COLO829 (cell line): ENCODE data around the gene HSFX3.
"Not testable (repeated sequence)": the region's sequence is repeated elsewhere in the genome, so short reads cannot be mapped to it uniquely, and the experiment has no call there.

Experiments
- DNase-seq: peaks from one replicate; pipeline ENCODE4 v3.0.0; 2012; ENCODE audit warnings: low spot score

The HSFX3 gene

GRCh38 chrX:149549701-149550100 lies at the start of gene HSFX3:
TSS of gene HSFX3 (minus strand) at chrX:149549924. CDS start at chrX:149549852, 72 bp downstream.
- DNase-seq, result not testable (repeated sequence)

- not testable (repeated sequence) for DNase-seq
These were observed 48.9 kb upstream of the HSFX3 start for GRCh38 chrX:149598603-149599002.

GRCh38 chrX:149595943-149596342 lies 46.2 kb upstream of the HSFX3 start:
- DNase-seq, result not testable (repeated sequence)

- not testable (repeated sequence) for DNase-seq
These were observed 45.5 kb upstream of the HSFX3 start, which contains the start of gene HSFX2 for GRCh38 chrX:149595214-149595613. TSS of gene HSFX2 (minus strand) at chrX:149595314. CDS start at chrX:149594700, 614 bp downstream.

GRCh38 chrX:149590993-149591392 lies 41.3 kb upstream of the HSFX3 start:
- not testable (repeated sequence) for DNase-seq

GRCh38 chrX:149587359-149587758 lies 37.6 kb upstream of the HSFX3 start, which contains the start of gene MAGEA9B:
TSS of gene MAGEA9B (minus strand) at chrX:149587459. CDS start at chrX:149583179, 4,280 bp downstream.
- not testable (repeated sequence) for DNase-seq

- not testable (repeated sequence) for DNase-seq
These were observed 35.9 kb upstream of the HSFX3 start for GRCh38 chrX:149585631-149586030.

- not testable (repeated sequence) for DNase-seq
These were observed 23.7 kb upstream of the HSFX3 start for GRCh38 chrX:149573456-149573855.

- DNase-seq, result no peak
These were observed 23.0 kb upstream of the HSFX3 start for GRCh38 chrX:149572743-149573142.

GRCh38 chrX:149571770-149572169 lies 22.0 kb upstream of the HSFX3 start:
- DNase-seq, result no peak

- peak; percentile 56 for DNase-seq
These were observed 20.9 kb upstream of the HSFX3 start for GRCh38 chrX:149570668-149571067.

- no peak for DNase-seq
These were observed 20.0 kb upstream of the HSFX3 start for GRCh38 chrX:149569770-149570169.

GRCh38 chrX:149568701-149569296 lies 19.1 kb upstream of the HSFX3 start:
- no peak for DNase-seq

GRCh38 chrX:149567621-149568417 lies 18.1 kb upstream of the HSFX3 start:
- no peak for DNase-seq

- no peak for DNase-seq
These were observed 13.6 kb upstream of the HSFX3 start for GRCh38 chrX:149563359-149563758.

GRCh38 chrX:149555251-149555650 lies 5.5 kb upstream of the HSFX3 start:
- DNase-seq, result not testable (repeated sequence)

GRCh38 chrX:149551939-149552248 lies 2.2 kb upstream of the HSFX3 start:
- DNase-seq, result not testable (repeated sequence)

GRCh38 chrX:149551245-149551938 lies 1.7 kb upstream of the HSFX3 start:
- DNase-seq, result not testable (repeated sequence)

- not testable (repeated sequence) for DNase-seq
These were observed 730 bp upstream of the HSFX3 start for GRCh38 chrX:149550454-149550853.

GRCh38 chrX:149547782-149548181 lies 1.9 kb downstream of the HSFX3 start:
- not testable (repeated sequence) for DNase-seq

GRCh38 chrX:149546962-149547361 lies 2.8 kb downstream of the HSFX3 start:
- not testable (repeated sequence) for DNase-seq
